Tibial nerve (tissue), 4 donors: ENCODE results near the gene CNRIP1. TPM values are rescaled to one million over a fixed set of nuclear protein-coding genes. Genes with fewer than 3 reads are reported as not detected.
A peak's percentile ranks its signal among the peaks of the same experiment; 100 is the strongest.

Experiments used
- DNase-seq, 2 donors: peaks; one replicate each; pipeline ENCODE4 v3.0.0-alpha.2; 2019; ENCODE audit warnings: low spot score in 2 of 2
- H3K27ac ChIP-seq, 4 donors: fragments of 200-600 bp; sonication (generic) in 3 of 4; one replicate each; pipeline ENCODE4 v1.5.1; 2017 to 2019; ENCODE audit warnings: mild to moderate bottlenecking in 1 of 4
- H3K27me3 ChIP-seq, 2 donors: fragments of 200-600 bp; sonication (generic) in 1 of 2; one replicate each; pipeline versions ENCODE4 v1.5.1 to v1.6.0; 2017 to 2019
- H3K36me3 ChIP-seq, 3 donors: fragments of 200-600 bp; sonication (generic); one replicate each; pipeline ENCODE4 v1.5.1; 2018 to 2019
- H3K4me1 ChIP-seq, 4 donors: fragments of 200-600 bp; sonication (generic) in 3 of 4; one replicate each; pipeline ENCODE4 v1.5.1; 2017 to 2019
- H3K4me3 ChIP-seq, 4 donors: fragments of 200-600 bp; sonication (generic) in 3 of 4; one replicate each; pipeline ENCODE4 v1.5.1; 2017 to 2019; ENCODE audit warnings: mild to moderate bottlenecking in 1 of 4, moderate library complexity in 1 of 4
- H3K9me3 ChIP-seq, 4 donors: fragments of 200-600 bp; sonication (generic) in 3 of 4; one replicate each; pipeline ENCODE4 v1.5.1; 2017 to 2019
- EP300 ChIP-seq, 2 donors: sonication (generic); formaldehyde crosslinking; IDR thresholded peaks; one replicate each; pipeline ENCODE4 v1.6.1; 2017; ENCODE audit warnings: antibody characterized with exemption in 2 of 2, mild to moderate bottlenecking in 1 of 2
- POLR2A ChIP-seq, 2 donors: fragments of 450-650 bp; IDR thresholded peaks; one replicate each; pipeline ENCODE4 v1.6.1; 2017; ENCODE audit warnings: antibody characterized with exemption in 2 of 2, mild to moderate bottlenecking in 2 of 2, moderate library complexity in 2 of 2
- WGBS, 2 donors: methylation state at CpG; one replicate each; pipeline ENCODE4 v1.1.5; 2018; 5-methylcytosine and 5-hydroxymethylcytosine counted together
- total RNA-seq, 4 donors: library from RNA; depleted of rRNA; stranded (reverse); fragments of >200 nt; gene quantifications; one replicate each; pipeline ENCODE4 v1.1.0, GENCODE V29; 2016
- TF ChIP-seq, protein P1 (sequence below), 5 experiments: fragments of 200-600 bp in 3 of 5; fragments of 450-650 bp in 2 of 5; sonication (generic) in 3 of 5; IDR thresholded peaks; one replicate each; pipeline ENCODE4 v1.5.1; 2016 to 2019; ENCODE audit warnings: antibody characterized with exemption in 5 of 5, mild to moderate bottlenecking in 3 of 5, moderate library complexity in 2 of 5

CNRIP1 gene
- total RNA-seq, 4 donors from 2014 or later: 38.2 to 45.9 (median 42.3) TPM

DNA sequence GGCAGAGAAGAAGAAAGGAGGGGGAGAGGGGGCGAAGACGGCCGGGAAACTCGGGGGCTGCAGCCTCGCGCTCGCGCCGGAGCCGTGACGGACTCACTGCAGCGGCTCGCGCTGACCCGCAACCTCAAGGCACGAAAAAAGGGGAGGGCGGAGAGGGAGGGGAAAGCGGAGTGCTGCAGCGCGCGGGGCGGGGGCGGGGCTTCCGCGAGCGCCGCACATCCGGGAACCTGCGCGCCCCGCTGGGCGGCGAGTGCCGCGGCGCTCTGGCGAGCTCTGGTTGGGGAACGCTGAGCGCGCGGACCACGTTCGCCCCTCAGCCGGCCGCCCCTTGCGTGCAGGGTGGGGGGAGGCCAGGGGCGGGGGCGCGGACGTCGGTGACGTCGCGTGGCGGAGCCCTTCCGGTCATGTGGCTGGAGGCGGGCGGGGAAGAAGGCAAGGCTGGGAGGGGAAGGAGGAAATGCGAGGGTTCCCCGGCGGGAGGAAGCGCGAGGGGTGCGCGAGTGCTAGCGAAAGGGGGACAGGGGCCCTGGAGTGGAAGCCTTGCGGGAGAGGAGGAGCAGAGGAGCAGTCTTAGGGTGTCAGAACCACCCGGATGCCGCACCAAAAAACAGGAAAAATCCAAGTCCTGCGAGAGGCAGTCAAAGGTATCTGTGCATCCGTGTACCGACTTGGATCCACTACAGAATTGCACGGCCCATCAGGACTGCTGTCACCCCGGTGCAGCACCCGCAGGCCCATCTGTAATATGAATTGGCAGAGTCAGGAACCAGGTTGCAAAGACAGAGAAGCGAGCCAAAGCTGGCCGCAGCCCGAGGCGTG is 67.1 kb downstream of the CNRIP1 start, which contains the start of gene PPP3R1:
Gene PPP3R1, minus strand, starts transcription at position 133 of the 819 bp plus-strand sequence. CDS start 405 bp downstream, outside the sequence.
- peak within 1 kb of the TSS; percentile 97 to 99 (median 98) for H3K27ac ChIP-seq
- H3K27me3 ChIP-seq: no peaks in the 10 kb centered on the region
- no peaks in the 10 kb centered on the region for H3K9me3 ChIP-seq
- peaks cover 0 to 61% (median 37%) of the 10 kb centered on the region in 4 donors for H3K4me1 ChIP-seq
- TF ChIP-seq EP300 (IDR thresholded peaks at IDR 0.05) (peak; percentile 38 to 97), POLR2A (IDR thresholded peaks at IDR 0.05) (peak; percentile 81 to 89)
- TF ChIP-seq, protein P1, sequence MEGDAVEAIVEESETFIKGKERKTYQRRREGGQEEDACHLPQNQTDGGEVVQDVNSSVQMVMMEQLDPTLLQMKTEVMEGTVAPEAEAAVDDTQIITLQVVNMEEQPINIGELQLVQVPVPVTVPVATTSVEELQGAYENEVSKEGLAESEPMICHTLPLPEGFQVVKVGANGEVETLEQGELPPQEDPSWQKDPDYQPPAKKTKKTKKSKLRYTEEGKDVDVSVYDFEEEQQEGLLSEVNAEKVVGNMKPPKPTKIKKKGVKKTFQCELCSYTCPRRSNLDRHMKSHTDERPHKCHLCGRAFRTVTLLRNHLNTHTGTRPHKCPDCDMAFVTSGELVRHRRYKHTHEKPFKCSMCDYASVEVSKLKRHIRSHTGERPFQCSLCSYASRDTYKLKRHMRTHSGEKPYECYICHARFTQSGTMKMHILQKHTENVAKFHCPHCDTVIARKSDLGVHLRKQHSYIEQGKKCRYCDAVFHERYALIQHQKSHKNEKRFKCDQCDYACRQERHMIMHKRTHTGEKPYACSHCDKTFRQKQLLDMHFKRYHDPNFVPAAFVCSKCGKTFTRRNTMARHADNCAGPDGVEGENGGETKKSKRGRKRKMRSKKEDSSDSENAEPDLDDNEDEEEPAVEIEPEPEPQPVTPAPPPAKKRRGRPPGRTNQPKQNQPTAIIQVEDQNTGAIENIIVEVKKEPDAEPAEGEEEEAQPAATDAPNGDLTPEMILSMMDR (IDR thresholded peaks at IDR 0.05): peak in 1 of 5 experiments; percentile 15
- peak within 1 kb of the TSS; percentile 90 to 96 (median 92) for H3K4me3 ChIP-seq
- peak; percentile 89 for DNase-seq
- H3K36me3 ChIP-seq: no peaks in the 10 kb centered on the region
- 0 to 1% methylated on average over 51 to 65 of the region's 79 CpGs for WGBS, 2 donors

DNA sequence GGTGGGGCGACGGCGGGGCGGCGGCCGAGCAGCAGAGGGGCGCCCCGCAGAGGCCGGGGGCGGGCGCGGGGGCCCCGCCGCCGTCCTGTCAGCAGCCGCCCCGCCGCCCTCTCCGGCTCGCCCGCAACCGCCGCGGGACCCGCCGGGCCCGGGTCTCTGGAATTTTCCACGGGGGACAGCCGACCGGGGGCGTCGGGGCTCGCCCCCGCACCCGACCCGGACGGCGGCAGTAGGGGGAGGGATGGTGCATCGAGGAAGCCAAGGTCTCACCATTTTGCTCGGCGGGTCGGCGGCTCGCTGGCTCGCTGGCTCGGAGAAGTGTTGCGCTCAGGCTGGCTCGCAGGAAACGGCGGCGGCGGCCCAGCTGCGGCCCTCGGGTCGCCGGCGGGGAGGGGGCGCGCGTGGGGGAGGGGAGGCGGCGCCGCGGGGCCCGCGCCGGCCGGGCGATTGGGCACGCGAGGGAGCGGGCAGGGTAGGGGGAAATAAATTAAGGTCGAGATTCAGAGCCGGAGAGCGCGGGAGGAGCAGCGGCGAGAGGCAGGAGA is 67.8 kb downstream of the CNRIP1 start:
- Histone ChIP-seq H3K36me3 (no peaks in the 10 kb centered on the region), H3K4me1 (peaks cover 0 to 68% (median 40%) of the 10 kb centered on the region in 4 donors), H3K27me3 (no peaks in the 10 kb centered on the region), H3K27ac (peak overlapping the region; percentile 97 to 99 (median 98)), H3K4me3 (peak overlapping the region; percentile 80 to 96 (median 92)), H3K9me3 (no peaks in the 10 kb centered on the region)
- 0 to 1% methylated on average over 31 to 57 of the region's 78 CpGs for WGBS, 2 donors
- TF ChIP-seq, protein P1 (IDR thresholded peaks at IDR 0.05): no peak
- TF ChIP-seq EP300 (IDR thresholded peaks at IDR 0.05) (no peak), POLR2A (IDR thresholded peaks at IDR 0.05) (no peak)
- DNase-seq: peak in 1 of 2 donors; percentile 17

DNA sequence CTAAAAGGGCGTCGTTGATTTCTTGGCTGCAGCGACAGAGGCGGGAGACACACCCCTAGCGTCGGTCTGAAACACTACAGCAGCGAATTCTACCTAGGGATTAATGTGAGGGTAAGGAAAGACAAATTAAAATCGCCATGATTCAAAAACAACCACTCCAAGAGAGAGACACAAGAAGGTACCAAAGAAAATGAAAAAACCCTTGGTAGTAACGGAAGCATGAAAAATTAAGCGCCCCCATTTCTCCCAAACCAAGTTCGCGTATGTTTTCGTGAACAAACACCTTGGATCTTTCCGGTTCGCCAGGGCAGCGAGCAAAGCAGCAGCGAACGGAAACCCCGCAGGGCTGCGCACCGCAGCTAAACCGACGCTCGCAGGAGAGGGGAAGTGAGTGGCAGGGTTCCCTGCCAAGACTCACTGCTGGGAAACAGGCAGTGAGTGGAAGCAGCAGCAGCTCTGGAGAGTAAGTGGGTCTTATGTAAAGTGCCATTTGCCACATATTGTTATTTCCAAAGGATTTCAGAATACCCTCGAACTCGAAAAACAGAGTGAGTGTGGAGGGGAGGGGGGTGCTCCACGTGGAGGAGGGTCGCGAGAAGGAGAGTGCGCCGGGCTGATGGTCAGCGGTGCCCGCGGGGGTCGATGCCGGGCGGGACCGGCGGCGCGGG is 68.4 kb downstream of the CNRIP1 start:
- no peaks in the 10 kb centered on the region for H3K36me3 ChIP-seq
- H3K27me3 ChIP-seq: no peaks in the 10 kb centered on the region
- TF ChIP-seq EP300 (IDR thresholded peaks at IDR 0.05): peak; percentile 25 to 54
- TF ChIP-seq, protein P1 (IDR thresholded peaks at IDR 0.05): peak; percentile 60 to 77 (median 63)
- no peak for TF ChIP-seq POLR2A (IDR thresholded peaks at IDR 0.05)
- peaks cover 0 to 73% (median 43%) of the 10 kb centered on the region in 4 donors for H3K4me1 ChIP-seq
- H3K9me3 ChIP-seq: no peaks in the 10 kb centered on the region
- peak overlapping the region; percentile 97 to 99 (median 98) for H3K27ac ChIP-seq
- WGBS, 2 donors: 0% methylated on average over 31 to 32 of the region's 41 CpGs
- peak; percentile 33 to 75 for DNase-seq
- H3K4me3 ChIP-seq: peak overlapping the region; percentile 80 to 96 (median 92)

DNA sequence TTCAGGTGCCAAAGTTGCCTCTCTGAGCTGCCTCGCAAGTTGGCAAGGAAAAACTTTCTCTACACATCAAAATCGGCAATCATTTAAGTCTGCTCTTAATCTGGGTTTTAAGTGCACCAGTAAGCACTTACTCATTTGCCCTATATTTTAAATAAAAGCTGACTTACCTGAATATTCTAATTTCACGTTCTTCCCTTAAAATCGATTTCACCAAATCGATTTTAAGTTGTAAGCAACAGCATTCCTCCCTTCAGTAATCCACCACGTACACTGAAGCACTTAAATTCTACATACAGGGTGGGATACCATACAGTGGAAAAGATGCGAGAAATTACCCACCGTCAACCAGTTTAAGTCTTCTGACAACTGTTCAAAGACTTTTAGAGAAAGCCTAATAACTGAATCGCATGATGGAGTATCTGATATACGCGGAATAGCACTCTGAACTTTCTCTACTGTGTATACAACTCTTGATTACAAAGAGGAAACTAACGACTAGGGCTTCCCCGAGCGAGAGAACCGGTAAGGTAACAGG is 69.0 kb downstream of the CNRIP1 start:
- 11 to 12% methylated on average over 15 of the region's 15 CpGs for WGBS, 2 donors
- Histone ChIP-seq H3K9me3 (no peaks in the 10 kb centered on the region), H3K4me1 (peaks cover 0 to 73% (median 47%) of the 10 kb centered on the region in 4 donors), H3K36me3 (no peaks in the 10 kb centered on the region), H3K27me3 (no peaks in the 10 kb centered on the region), H3K27ac (peak overlapping the region; percentile 97 to 99 (median 98)), H3K4me3 (peak overlapping the region; percentile 80 to 96 (median 92))
- TF ChIP-seq POLR2A (IDR thresholded peaks at IDR 0.05) (no peak), EP300 (IDR thresholded peaks at IDR 0.05) (no peak)
- TF ChIP-seq, protein P1 (IDR thresholded peaks at IDR 0.05): no peak
- DNase-seq: no peak
